Stomach (tissue), 9 donors: ENCODE results near the gene GLDC. TPM values are rescaled to one million over a fixed set of nuclear protein-coding genes. Genes with fewer than 3 reads are reported as not detected.
"Not testable (repeated sequence)": the region's sequence is repeated elsewhere in the genome, so short reads cannot be mapped to it uniquely, and the experiment has no call there.

Experiments
- DNase-seq, 2 donors: peaks; one replicate each; pipeline versions ENCODE4 v3.0.0 to v3.0.0-alpha.2; 2013 to 2019
- H3K27ac ChIP-seq, 5 donors: fragments of 200-600 bp in 4 of 5; sonication (generic) in 4 of 5; one replicate each; pipeline ENCODE4 v1.5.1; 2013 to 2019; ENCODE audit warnings: mild to moderate bottlenecking in 1 of 5, moderate library complexity in 1 of 5
- H3K27me3 ChIP-seq, 3 donors: fragments of 200-600 bp; sonication (generic); one replicate each; pipeline ENCODE4 v1.5.1; 2017 to 2019; ENCODE audit warnings: mixed run types in 1 of 3
- H3K36me3 ChIP-seq, 4 donors: fragments of 200-600 bp; sonication (generic); 1 replicate in 3 of 4; 2 replicates in 1 of 4; pipeline ENCODE4 v1.5.1; 2016 to 2019
- H3K4me1 ChIP-seq, 4 donors: fragments of 200-600 bp; sonication (generic); one replicate each; pipeline ENCODE4 v1.5.1; 2016 to 2019
- H3K4me3 ChIP-seq, 4 donors: fragments of 200-600 bp; sonication (generic) in 3 of 4; one replicate each; pipeline ENCODE4 v1.5.1; 2016 to 2019; ENCODE audit warnings: mild to moderate bottlenecking in 1 of 4
- H3K9me3 ChIP-seq, 4 donors: fragments of 200-600 bp; sonication (generic); one replicate each; pipeline ENCODE4 v1.5.1; 2016 to 2019
- EP300 ChIP-seq: sonication (generic); formaldehyde crosslinking; IDR thresholded peaks from one replicate; pipeline ENCODE4 v1.6.1; 2017; ENCODE audit warnings: antibody characterized with exemption
- POLR2A ChIP-seq, 4 donors: fragments of 450-650 bp; IDR thresholded peaks; one replicate each; pipeline ENCODE4 v1.6.1; 2016; ENCODE audit warnings: antibody characterized with exemption in 4 of 4, control low read depth in 2 of 4, mild to moderate bottlenecking in 1 of 4, moderate library complexity in 1 of 4
- POLR2AphosphoS5 ChIP-seq, 3 donors: sonication (generic); formaldehyde crosslinking; IDR thresholded peaks; one replicate each; pipeline ENCODE4 v1.6.1; 2016; ENCODE audit warnings: antibody characterized with exemption in 3 of 3
- WGBS, 5 donors: extraction: QIAGEN DNeasy Blood & Tissue Kit in 3 of 5; methylation state at CpG; one replicate each; pipeline versions ENCODE4 v1.1.5 to v1.1.7; 2013 to 2018; 5-methylcytosine and 5-hydroxymethylcytosine counted together
- intact Hi-C: fragments of 100-400 bp; cut with DNase I; formaldehyde crosslinking; loops from one replicate; pipeline ENCODE4 v1.15.1; 2023; ENCODE audit warnings: low total_unique reads
- polyA plus RNA-seq, 3 donors: library from polyadenylated mRNA; stranded (reverse); fragments of 200-250 nt; gene quantifications; one replicate each; pipeline ENCODE4 v1.2.3, GENCODE V29; 2013
- total RNA-seq, 5 donors: library from RNA; depleted of rRNA; stranded (reverse); fragments of >200 nt; gene quantifications; one replicate each; pipeline versions ENCODE4 v1.1.0 to v1.2.3, GENCODE V29; 2014 to 2016
- TF ChIP-seq, protein P1 (sequence below), 7 experiments: fragments of 450-650 bp in 4 of 7; fragments of 200-600 bp in 3 of 7; sonication (generic) in 3 of 7; IDR thresholded peaks; one replicate each; pipeline ENCODE4 v1.5.1; 2016 to 2019; ENCODE audit warnings: antibody characterized with exemption in 7 of 7, control low read depth in 2 of 7, mild to moderate bottlenecking in 1 of 7
- donor health status: healthy with polysubstance abuse.
- donor health status: Bipolar disorder and iron deficiency.
- donor health status: healthy.

Gene GLDC
- total and polyA plus RNA-seq, 8 donors: 0.31 to 3.7 (median 1.3) TPM; not detected in 4

DNA sequence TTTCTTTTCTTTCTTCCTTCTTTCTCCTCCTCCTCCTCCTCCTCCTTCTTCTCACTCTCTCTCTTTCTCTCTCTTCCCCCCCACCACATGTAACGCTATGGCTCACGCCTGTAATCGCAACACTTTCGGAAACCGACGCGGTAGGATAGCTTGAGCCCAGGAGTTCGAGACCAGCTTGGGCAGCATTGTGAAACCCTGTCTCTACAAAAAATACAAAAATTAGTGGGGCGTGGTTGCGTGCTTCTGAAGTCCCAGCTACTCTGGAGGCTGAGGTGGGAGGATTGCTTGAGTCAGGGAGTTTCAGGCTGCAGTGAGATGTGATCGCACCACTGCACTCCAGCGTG, 736 bp upstream of the GLDC start:
- TF ChIP-seq POLR2AphosphoS5 (IDR thresholded peaks at IDR 0.05) (no peak), EP300 (no peak), POLR2A (IDR thresholded peaks at IDR 0.05) (no peak)
- TF ChIP-seq, protein P1, sequence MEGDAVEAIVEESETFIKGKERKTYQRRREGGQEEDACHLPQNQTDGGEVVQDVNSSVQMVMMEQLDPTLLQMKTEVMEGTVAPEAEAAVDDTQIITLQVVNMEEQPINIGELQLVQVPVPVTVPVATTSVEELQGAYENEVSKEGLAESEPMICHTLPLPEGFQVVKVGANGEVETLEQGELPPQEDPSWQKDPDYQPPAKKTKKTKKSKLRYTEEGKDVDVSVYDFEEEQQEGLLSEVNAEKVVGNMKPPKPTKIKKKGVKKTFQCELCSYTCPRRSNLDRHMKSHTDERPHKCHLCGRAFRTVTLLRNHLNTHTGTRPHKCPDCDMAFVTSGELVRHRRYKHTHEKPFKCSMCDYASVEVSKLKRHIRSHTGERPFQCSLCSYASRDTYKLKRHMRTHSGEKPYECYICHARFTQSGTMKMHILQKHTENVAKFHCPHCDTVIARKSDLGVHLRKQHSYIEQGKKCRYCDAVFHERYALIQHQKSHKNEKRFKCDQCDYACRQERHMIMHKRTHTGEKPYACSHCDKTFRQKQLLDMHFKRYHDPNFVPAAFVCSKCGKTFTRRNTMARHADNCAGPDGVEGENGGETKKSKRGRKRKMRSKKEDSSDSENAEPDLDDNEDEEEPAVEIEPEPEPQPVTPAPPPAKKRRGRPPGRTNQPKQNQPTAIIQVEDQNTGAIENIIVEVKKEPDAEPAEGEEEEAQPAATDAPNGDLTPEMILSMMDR (IDR thresholded peaks at IDR 0.05): no peak
- DNase-seq: peak in 1 of 2 donors; percentile 6
- Histone ChIP-seq H3K27ac (no peak overlapping the region), H3K9me3 (no peaks in the 10 kb centered on the region), H3K27me3 (peaks cover 5 to 73% (median 48%) of the 10 kb centered on the region in 3 donors), H3K4me1 (peaks cover 19 to 25% (median 25%) of the 10 kb centered on the region in 4 donors), H3K36me3 (no peaks in the 10 kb centered on the region), H3K4me3 (peak overlapping the region; percentile 49 to 63 (median 55))
- intact Hi-C loops: no loop called here
- WGBS, 5 donors: 20 to 47% (median 32%) methylated on average over 12 of the region's 12 CpGs

DNA sequence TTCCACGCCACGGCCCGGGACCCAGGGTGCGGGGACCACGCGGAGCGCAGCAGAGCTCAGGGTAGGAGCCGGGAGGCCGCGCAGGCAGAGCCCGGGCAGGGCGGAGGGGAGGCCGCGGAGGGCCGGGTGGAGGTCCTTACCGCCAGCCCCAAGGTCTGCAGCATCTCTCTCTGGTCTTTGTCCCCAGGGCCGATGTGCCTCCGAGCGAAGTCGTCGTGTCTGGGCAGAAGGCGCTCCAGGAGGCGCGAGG, 499 bp downstream of the GLDC start:
- H3K27ac ChIP-seq, H3K36me3 ChIP-seq, H3K9me3 ChIP-seq, intact Hi-C loops: not testable (repeated sequence)
- Histone ChIP-seq H3K4me1 (peaks cover 19 to 25% (median 25%) of the 10 kb centered on the region in 4 donors), H3K27me3 (peaks cover 5 to 77% (median 48%) of the 10 kb centered on the region in 3 donors), H3K4me3 (peak overlapping the region; percentile 49 to 63 (median 55))
- peak in 1 of 2 donors; percentile 39 for DNase-seq
- 2 to 4% (median 3%) methylated on average over 13 to 24 of the region's 24 CpGs; no CpG with 5 or more reads in 1 of the 5 donors for WGBS, 5 donors

DNA sequence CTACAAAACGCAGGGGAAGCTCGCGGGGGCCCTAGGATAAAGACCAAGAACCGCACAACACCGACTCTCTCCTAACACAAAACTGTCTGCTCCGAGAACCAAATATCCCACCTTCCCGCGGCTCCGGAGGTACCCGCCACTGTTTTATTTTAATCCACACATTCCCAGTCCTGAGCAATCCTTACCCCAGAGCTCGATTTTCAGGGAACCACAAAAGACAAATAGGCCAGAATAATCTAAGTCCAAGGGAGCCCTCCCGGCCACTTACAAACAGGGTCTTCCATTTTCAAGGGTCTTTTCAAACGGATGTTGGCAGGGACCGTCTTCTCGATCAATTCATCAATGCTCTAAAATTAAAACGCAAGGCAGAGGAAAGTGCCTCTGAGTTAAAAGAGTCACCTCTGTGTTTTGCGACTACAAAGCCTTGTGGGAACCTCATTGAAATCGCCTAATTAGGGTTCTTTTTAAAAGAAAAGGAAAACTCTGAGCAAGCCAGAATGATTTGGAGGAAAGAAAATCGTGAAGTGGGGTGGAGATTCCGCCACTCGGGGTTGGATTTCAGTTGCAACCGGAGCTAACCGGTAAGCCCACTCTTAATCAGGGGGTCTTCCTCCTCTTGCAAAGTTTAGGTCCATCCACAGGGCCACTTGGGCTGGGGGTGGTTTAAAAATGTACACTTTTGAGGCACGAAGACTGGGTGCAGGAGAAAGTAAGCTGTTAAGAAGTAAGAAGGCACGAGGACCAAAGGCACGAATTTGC, 1.0 kb downstream of the GLDC start:
- WGBS, 5 donors: 7 to 10% (median 9%) methylated on average over 25 to 26 of the region's 26 CpGs
- TF ChIP-seq, protein P1 (IDR thresholded peaks at IDR 0.05): no peak
- TF ChIP-seq POLR2AphosphoS5 (IDR thresholded peaks at IDR 0.05) (no peak), EP300 (no peak), POLR2A (IDR thresholded peaks at IDR 0.05) (no peak)

DNA sequence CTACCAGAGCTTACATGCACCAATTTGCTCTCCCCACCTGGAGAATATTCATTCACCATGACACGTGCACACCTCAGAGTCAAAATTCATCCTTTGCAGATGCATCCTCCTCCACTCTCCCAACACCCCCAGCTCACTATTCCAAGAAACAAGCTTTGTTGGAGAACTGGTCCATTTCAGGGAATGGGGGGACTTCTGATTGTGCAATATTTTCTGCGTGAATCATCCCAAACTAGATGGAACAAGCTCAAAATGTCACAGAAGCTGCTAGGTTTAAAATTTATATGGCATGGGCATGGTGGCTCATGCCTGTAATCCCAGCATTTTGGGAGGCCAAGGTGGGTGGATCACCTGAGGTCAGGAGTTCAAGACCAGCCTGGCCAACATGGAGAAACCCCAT, 3.6 kb downstream of the GLDC start:
- Histone ChIP-seq H3K27ac (no peak overlapping the region), H3K9me3 (no peaks in the 10 kb centered on the region), H3K4me3 (no peak overlapping the region), H3K27me3 (peaks cover 5 to 62% (median 48%) of the 10 kb centered on the region in 3 donors), H3K36me3 (no peaks in the 10 kb centered on the region), H3K4me1 (peaks cover 19 to 25% (median 25%) of the 10 kb centered on the region in 4 donors)
- no peak for TF ChIP-seq POLR2A (IDR thresholded peaks at IDR 0.05)
- TF ChIP-seq, protein P1 (IDR thresholded peaks at IDR 0.05): no peak
- no peak for TF ChIP-seq EP300
- no peak for TF ChIP-seq POLR2AphosphoS5 (IDR thresholded peaks at IDR 0.05)
- intact Hi-C loops: no loop called here
- no peak for DNase-seq
- 75 to 91% (median 88%) methylated on average over 2 of the region's 2 CpGs for whole genome bisulfite sequencing, 5 donors

More for the DNA sequence above, 1.0 kb downstream of the GLDC start:
- Histone ChIP-seq H3K27me3 (peaks cover 5 to 77% (median 48%) of the 10 kb centered on the region in 3 donors), H3K36me3 (no peaks in the 10 kb centered on the region), H3K9me3 (no peaks in the 10 kb centered on the region), H3K4me1 (peaks cover 19 to 25% (median 25%) of the 10 kb centered on the region in 4 donors), H3K4me3 (peak overlapping the region; percentile 49 to 63 (median 55)), H3K27ac (no peak overlapping the region)
- intact Hi-C loops: no loop called here
- DNase-seq: no peak

DNA sequence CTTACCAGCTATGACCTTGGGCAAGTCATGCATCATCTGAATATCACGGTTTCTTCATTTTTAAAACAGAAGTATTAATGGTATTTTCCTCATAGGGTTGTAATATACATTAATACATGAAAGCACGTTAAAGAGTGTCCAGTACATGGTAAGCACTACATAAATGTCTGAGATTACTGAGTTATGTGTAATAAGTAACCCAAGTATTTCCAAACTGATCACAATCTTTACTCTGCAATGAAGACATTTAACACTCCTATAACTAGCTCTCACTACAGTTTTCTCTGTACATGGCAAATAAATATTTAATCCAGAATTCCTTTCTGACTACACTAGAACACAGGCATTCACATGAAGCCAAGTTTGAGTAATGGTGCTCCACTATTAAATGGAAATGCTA, 4.0 kb downstream of the GLDC start:
- Histone ChIP-seq H3K36me3 (no peaks in the 10 kb centered on the region), H3K27ac (no peak overlapping the region), H3K9me3 (no peaks in the 10 kb centered on the region), H3K27me3 (peaks cover 5 to 59% (median 44%) of the 10 kb centered on the region in 3 donors), H3K4me1 (peaks cover 19 to 25% (median 25%) of the 10 kb centered on the region in 4 donors), H3K4me3 (no peak overlapping the region)
- intact Hi-C loops: no loop called here
- 66 to 85% (median 76%) methylated on average over 2 of the region's 2 CpGs for WGBS, 5 donors
- no peak for DNase-seq
- TF ChIP-seq POLR2AphosphoS5 (IDR thresholded peaks at IDR 0.05) (no peak), EP300 (no peak), POLR2A (IDR thresholded peaks at IDR 0.05) (no peak)
- TF ChIP-seq, protein P1 (IDR thresholded peaks at IDR 0.05): no peak
